Measurements from ENCODE around the gene CACNB4.

Gene CACNB4

GRCh38 chr2:151845481-151845880 lies 253.4 kb downstream of the CACNB4 start:
- H3K4me3 ChIP-seq (ENCODE audit: low read depth, low read length): no peak overlapping the region
- in situ Hi-C loops (cut with HindIII; ENCODE audit: low sequenced_read_pairs): no loop called here
- TF ChIP-seq CTCF (IDR thresholded peaks at IDR 0.05; ENCODE audit: low read depth, low read length, missing control alignments): no peak
- DNase-seq (ENCODE audit: low read depth): no peak

- no peak for TF ChIP-seq CTCF (IDR thresholded peaks at IDR 0.05; ENCODE audit: low read depth, low read length, missing control alignments)
- in situ Hi-C loops (cut with HindIII; ENCODE audit: low sequenced_read_pairs): no loop called here
- no peak for DNase-seq (ENCODE audit: low read depth)
- no peak overlapping the region for H3K4me3 ChIP-seq (ENCODE audit: low read depth, low read length)
These were observed 254.5 kb downstream of the CACNB4 start for GRCh38 chr2:151844211-151844896.

GRCh38 chr2:151843691-151844061 lies 255.2 kb downstream of the CACNB4 start:
- TF ChIP-seq CTCF (IDR thresholded peaks at IDR 0.05; ENCODE audit: low read depth, low read length, missing control alignments): no peak
- in situ Hi-C loops (cut with HindIII; ENCODE audit: low sequenced_read_pairs): no loop called here
- H3K4me3 ChIP-seq (ENCODE audit: low read depth, low read length): no peak overlapping the region
- no peak for DNase-seq (ENCODE audit: low read depth)

- DNase-seq (ENCODE audit: low read depth): no peak
- no peak overlapping the region for H3K4me3 ChIP-seq (ENCODE audit: low read depth, low read length)
- no peak for TF ChIP-seq CTCF (IDR thresholded peaks at IDR 0.05; ENCODE audit: low read depth, low read length, missing control alignments)
- in situ Hi-C loops (cut with HindIII; ENCODE audit: low sequenced_read_pairs): no loop called here
These were observed 255.8 kb downstream of the CACNB4 start for GRCh38 chr2:151842830-151843690.

GRCh38 chr2:151841047-151841424 lies 257.8 kb downstream of the CACNB4 start:
- TF ChIP-seq CTCF (IDR thresholded peaks at IDR 0.05; ENCODE audit: low read depth, low read length, missing control alignments): no peak
- H3K4me3 ChIP-seq (ENCODE audit: low read depth, low read length): no peak overlapping the region
- no peak for DNase-seq (ENCODE audit: low read depth)
- in situ Hi-C loops (cut with HindIII; ENCODE audit: low sequenced_read_pairs): no loop called here

GRCh38 chr2:151840216-151841046 lies 258.4 kb downstream of the CACNB4 start:
- DNase-seq (ENCODE audit: low read depth): no peak
- no peak for TF ChIP-seq CTCF (IDR thresholded peaks at IDR 0.05; ENCODE audit: low read depth, low read length, missing control alignments)
- in situ Hi-C loops (cut with HindIII; ENCODE audit: low sequenced_read_pairs): no loop called here

More at GRCh38 chr2:151840216-151841046, 258.4 kb downstream of the CACNB4 start:
- H3K4me3 ChIP-seq (ENCODE audit: low read depth, low read length): no peak overlapping the region
